Stomach (tissue), 19 donors: ENCODE measurements around the gene CCNYL1. TPM values are rescaled to one million over a fixed set of nuclear protein-coding genes. Genes with fewer than 3 reads are reported as not detected.

Source experiments
- DNase-seq, 2 donors: peaks; one replicate each; pipeline versions ENCODE4 v3.0.0 to v3.0.0-alpha.2; 2013 to 2019
- H3K27ac ChIP-seq, 5 donors: fragments of 200-600 bp in 4 of 5; sonication (generic) in 4 of 5; one replicate each; pipeline ENCODE4 v1.5.1; 2013 to 2019; ENCODE audit warnings: mild to moderate bottlenecking in 1 of 5, moderate library complexity in 1 of 5
- H3K27me3 ChIP-seq, 3 donors: fragments of 200-600 bp; sonication (generic); one replicate each; pipeline ENCODE4 v1.5.1; 2017 to 2019; ENCODE audit warnings: mixed run types in 1 of 3
- H3K36me3 ChIP-seq, 4 donors: fragments of 200-600 bp; sonication (generic); 1 replicate in 3 of 4; 2 replicates in 1 of 4; pipeline ENCODE4 v1.5.1; 2016 to 2019
- H3K4me1 ChIP-seq, 4 donors: fragments of 200-600 bp; sonication (generic); one replicate each; pipeline ENCODE4 v1.5.1; 2016 to 2019
- H3K4me3 ChIP-seq, 4 donors: fragments of 200-600 bp; sonication (generic) in 3 of 4; one replicate each; pipeline ENCODE4 v1.5.1; 2016 to 2019; ENCODE audit warnings: mild to moderate bottlenecking in 1 of 4
- H3K9me3 ChIP-seq, 4 donors: fragments of 200-600 bp; sonication (generic); one replicate each; pipeline ENCODE4 v1.5.1; 2016 to 2019
- CTCF ChIP-seq, 7 experiments: fragments of 450-650 bp in 4 of 7; fragments of 200-600 bp in 3 of 7; sonication (generic) in 3 of 7; IDR thresholded peaks; one replicate each; pipeline ENCODE4 v1.5.1; 2016 to 2019; ENCODE audit warnings: antibody characterized with exemption in 7 of 7, control low read depth in 2 of 7, mild to moderate bottlenecking in 1 of 7
- EP300 ChIP-seq: sonication (generic); formaldehyde crosslinking; IDR thresholded peaks from one replicate; pipeline ENCODE4 v1.6.1; 2017; ENCODE audit warnings: antibody characterized with exemption
- POLR2A ChIP-seq, 4 donors: fragments of 450-650 bp; IDR thresholded peaks; one replicate each; pipeline ENCODE4 v1.6.1; 2016; ENCODE audit warnings: antibody characterized with exemption in 4 of 4, control low read depth in 2 of 4, mild to moderate bottlenecking in 1 of 4, moderate library complexity in 1 of 4
- POLR2AphosphoS5 ChIP-seq, 3 donors: sonication (generic); formaldehyde crosslinking; IDR thresholded peaks; one replicate each; pipeline ENCODE4 v1.6.1; 2016; ENCODE audit warnings: antibody characterized with exemption in 3 of 3
- WGBS, 5 donors: extraction: QIAGEN DNeasy Blood & Tissue Kit in 3 of 5; methylation state at CpG; one replicate each; pipeline versions ENCODE4 v1.1.5 to v1.1.7; 2013 to 2018; 5-methylcytosine and 5-hydroxymethylcytosine counted together
- intact Hi-C: fragments of 100-400 bp; cut with DNase I; formaldehyde crosslinking; loops from one replicate; pipeline ENCODE4 v1.15.1; 2023; ENCODE audit warnings: low total_unique reads
- long read RNA-seq, 10 donors: transcript quantifications; one replicate each; lab custom pipeline, GENCODE V29; 2026
- polyA plus RNA-seq, 3 donors: library from polyadenylated mRNA; stranded (reverse); fragments of 200-250 nt; gene quantifications; one replicate each; pipeline ENCODE4 v1.2.3, GENCODE V29; 2013
- total RNA-seq, 5 donors: library from RNA; depleted of rRNA; stranded (reverse); fragments of >200 nt; gene quantifications; one replicate each; pipeline versions ENCODE4 v1.1.0 to v1.2.3, GENCODE V29; 2014 to 2016
- donor health status: healthy with polysubstance abuse.
- donor health status: Bipolar disorder and iron deficiency.
- donor health status: healthy.

CCNYL1 gene
- total RNA-seq (10 to 100 TPM; 11.1 to 29.8 (median 16.1) TPM), polyA plus RNA-seq (10 to 100 TPM in 2 of 3 donors, 1 to 10 TPM in 1; 4.2 to 11.3 (median 10.2) TPM)
- long read RNA-seq, donor 1, partial matches to known transcripts: 0 of 4 reads
- long read RNA-seq, donor 1, other reads (novel, unspliced or antisense): 0 of 4 reads
- long read RNA-seq, donor 2, partial matches to known transcripts: 6 of 26 reads
- long read RNA-seq, donor 2, other reads (novel, unspliced or antisense): 20 of 26 reads
- long read RNA-seq, donor 3: 0 reads
- long read RNA-seq, donor 4: 0 reads
- long read RNA-seq, donor 5, partial matches to known transcripts: 0 of 1 reads
- long read RNA-seq, donor 5, other reads (novel, unspliced or antisense): 0 of 1 reads
- long read RNA-seq, donor 6: 0 reads
- long read RNA-seq, donor 7, partial matches to known transcripts: 0 of 3 reads
- long read RNA-seq, donor 7, other reads (novel, unspliced or antisense): 0 of 3 reads
- long read RNA-seq, donor 8, partial matches to known transcripts: 0 of 2 reads
- long read RNA-seq, donor 8, other reads (novel, unspliced or antisense): 0 of 2 reads
- long read RNA-seq, donor 9, partial matches to known transcripts: 0 of 4 reads
- long read RNA-seq, donor 9, other reads (novel, unspliced or antisense): 0 of 4 reads
- long read RNA-seq, donor 10: 0 reads

- intact Hi-C loops: no loop called here
- peak; percentile 99 to 100 for DNase-seq
- peaks cover 15 to 27% (median 22%) of the 10 kb centered on the region in 4 donors for H3K4me1 ChIP-seq
- WGBS, 5 donors: 0 to 1% (median 0%) methylated on average over 18 to 60 of the region's 60 CpGs
- H3K27ac ChIP-seq: peak within 1 kb of the TSS; percentile 91 to 98 (median 95)
- H3K27me3 ChIP-seq: no peaks in the 10 kb centered on the region
- peak within 1 kb of the TSS; percentile 85 to 93 (median 91) for H3K4me3 ChIP-seq
- no peaks in the 10 kb centered on the region for H3K36me3 ChIP-seq
- no peaks in the 10 kb centered on the region for H3K9me3 ChIP-seq
- TF ChIP-seq EP300 (no peak), POLR2AphosphoS5 (IDR thresholded peaks at IDR 0.05) (peak; percentile 95 to 98 (median 96)), CTCF (IDR thresholded peaks at IDR 0.05) (peak in 4 of 7 experiments; percentile 5 to 42 (median 21)), POLR2A (IDR thresholded peaks at IDR 0.05) (peak in 2 of 4 donors; percentile 65 to 92)
Measured at GRCh38 chr2:207710814-207711740, at the start of gene CCNYL1. Gene CCNYL1 (plus strand): TSS chr2:207711640. CDS start chr2:207711897, 257 bp downstream.

GRCh38 chr2:207662203-207662602, 49.2 kb upstream of the CCNYL1 start:
- H3K27ac ChIP-seq: no peak overlapping the region
- H3K4me1 ChIP-seq: peaks cover 0 to 9% (median 0%) of the 10 kb centered on the region in 4 donors
- no peaks in the 10 kb centered on the region for H3K27me3 ChIP-seq
- intact Hi-C loops: no loop called here
- no peaks in the 10 kb centered on the region for H3K9me3 ChIP-seq
- TF ChIP-seq EP300 (no peak), CTCF (IDR thresholded peaks at IDR 0.05) (no peak), POLR2AphosphoS5 (IDR thresholded peaks at IDR 0.05) (no peak), POLR2A (IDR thresholded peaks at IDR 0.05) (no peak)
- no peak overlapping the region for H3K4me3 ChIP-seq
- WGBS, 5 donors: 70 to 91% (median 77%) methylated on average over 2 of the region's 2 CpGs
- DNase-seq: peak in 1 of 2 donors; percentile 21
- H3K36me3 ChIP-seq: no peaks in the 10 kb centered on the region

GRCh38 chr2:207663870-207664545, 47.4 kb upstream of the CCNYL1 start:
- 32 to 43% (median 35%) methylated on average over 4 to 5 of the region's 5 CpGs for WGBS, 5 donors
- TF ChIP-seq POLR2AphosphoS5 (IDR thresholded peaks at IDR 0.05): no peak
- no peak for TF ChIP-seq POLR2A (IDR thresholded peaks at IDR 0.05)
- TF ChIP-seq CTCF (IDR thresholded peaks at IDR 0.05): no peak
- TF ChIP-seq EP300: no peak
- intact Hi-C loops: no loop called here
- Histone ChIP-seq H3K4me3 (no peak overlapping the region), H3K4me1 (peaks cover 0 to 9% (median 0%) of the 10 kb centered on the region in 4 donors), H3K27me3 (no peaks in the 10 kb centered on the region), H3K9me3 (no peaks in the 10 kb centered on the region), H3K27ac (no peak overlapping the region), H3K36me3 (no peaks in the 10 kb centered on the region)
- DNase-seq: no peak
